ENCODE data around the gene ANKRD33.

ANKRD33 gene

GRCh38 chr12:51850965-51851299 is 37.0 kb upstream of the ANKRD33 start:
- H3K4me3 Mint-ChIP-seq, result no peak overlapping the region
- H3K27ac Mint-ChIP-seq, result no peak overlapping the region
- H3K4me1 Mint-ChIP-seq (ENCODE audit: low read depth), result peaks cover 23% of the 10 kb centered on the region
- no peaks in the 10 kb centered on the region for H3K9me3 Mint-ChIP-seq (ENCODE audit: low read depth)
- no peaks in the 10 kb centered on the region for H3K36me3 Mint-ChIP-seq
- H3K27me3 Mint-ChIP-seq, result peaks cover 4% of the 10 kb centered on the region

DNA sequence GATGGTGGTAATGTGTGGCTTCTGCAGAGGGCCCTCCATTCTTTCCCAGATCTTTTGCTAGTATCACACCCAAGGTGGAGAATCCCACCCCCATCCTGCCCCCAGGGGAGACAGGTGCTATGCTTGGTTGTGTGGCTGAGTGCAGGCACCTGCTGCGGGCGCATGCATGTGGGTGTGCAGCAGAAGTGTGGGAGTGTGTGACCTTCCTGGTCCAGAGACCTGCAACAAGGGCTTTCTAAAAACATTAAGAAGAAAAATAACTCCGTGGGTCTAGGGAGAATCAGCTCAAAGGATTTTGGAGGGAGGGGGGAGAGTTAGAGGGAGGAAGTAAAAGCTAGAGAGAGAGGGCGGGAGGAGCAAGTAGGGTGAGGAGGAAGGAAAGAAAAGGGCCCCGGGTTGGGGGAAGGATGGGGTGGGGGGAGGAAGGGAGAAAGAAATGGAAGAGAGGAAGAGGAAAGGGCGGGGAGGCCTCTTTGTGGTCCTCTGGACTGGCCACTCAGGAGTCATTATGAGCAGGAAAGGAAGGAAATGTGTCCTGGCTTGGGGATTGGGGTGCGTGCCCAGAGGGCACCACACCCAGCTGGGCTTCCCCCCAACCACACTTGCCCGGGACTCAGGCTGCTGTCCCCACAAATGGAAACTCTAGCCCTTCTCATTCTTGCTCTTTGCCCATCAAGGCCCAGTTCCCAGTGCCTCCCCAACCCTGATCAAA is 36.3 kb upstream of the ANKRD33 start:
- H3K4me1 Mint-ChIP-seq (ENCODE audit: low read depth), result peaks cover 18% of the 10 kb centered on the region
- H3K9me3 Mint-ChIP-seq (ENCODE audit: low read depth), result no peaks in the 10 kb centered on the region
- peaks cover 2% of the 10 kb centered on the region for H3K27me3 Mint-ChIP-seq
- H3K36me3 Mint-ChIP-seq, result no peaks in the 10 kb centered on the region
- no peak overlapping the region for H3K4me3 Mint-ChIP-seq
- H3K27ac Mint-ChIP-seq, result peak overlapping the region; percentile 43

DNA sequence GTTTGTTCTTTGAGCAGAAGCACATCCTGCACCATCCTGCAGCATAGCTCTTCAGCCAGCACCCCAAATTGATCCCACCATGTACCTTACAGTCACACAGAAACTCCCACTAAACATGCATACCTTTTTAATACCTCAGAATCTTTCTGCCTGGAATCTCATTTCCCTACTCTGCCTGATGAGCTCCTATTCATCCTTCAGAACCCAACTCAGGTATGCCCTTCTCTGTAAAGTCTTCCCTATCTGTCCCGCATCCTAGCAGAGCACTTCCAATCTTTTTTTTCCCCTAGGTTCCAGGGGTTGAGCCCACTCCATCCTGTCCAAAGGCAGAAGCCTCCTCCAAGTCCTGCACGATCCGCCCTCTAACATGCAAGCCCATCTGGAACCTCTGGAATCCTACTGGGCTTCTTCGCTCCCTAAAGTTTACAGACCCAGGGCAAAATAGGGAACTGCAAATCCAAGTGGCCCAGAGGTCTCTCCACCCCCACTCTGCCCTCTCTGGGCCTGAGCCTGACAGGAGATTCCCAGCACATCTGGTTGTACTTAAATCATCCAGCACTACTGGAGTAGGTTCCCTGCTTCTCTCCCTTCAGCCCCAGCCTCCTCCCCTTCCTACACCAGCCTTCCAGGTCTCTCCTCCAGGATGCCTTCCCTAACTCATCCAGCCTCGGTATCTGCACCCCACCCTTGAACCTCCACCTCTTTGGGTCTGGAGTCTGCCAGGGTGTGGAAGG is 35.3 kb upstream of the ANKRD33 start:
- Mint-ChIP-seq H3K4me1 (ENCODE audit: low read depth) (peaks cover 16% of the 10 kb centered on the region), H3K36me3 (no peaks in the 10 kb centered on the region), H3K9me3 (ENCODE audit: low read depth) (no peaks in the 10 kb centered on the region), H3K27ac (no peak overlapping the region), H3K27me3 (peaks cover 3% of the 10 kb centered on the region), H3K4me3 (no peak overlapping the region)

DNA sequence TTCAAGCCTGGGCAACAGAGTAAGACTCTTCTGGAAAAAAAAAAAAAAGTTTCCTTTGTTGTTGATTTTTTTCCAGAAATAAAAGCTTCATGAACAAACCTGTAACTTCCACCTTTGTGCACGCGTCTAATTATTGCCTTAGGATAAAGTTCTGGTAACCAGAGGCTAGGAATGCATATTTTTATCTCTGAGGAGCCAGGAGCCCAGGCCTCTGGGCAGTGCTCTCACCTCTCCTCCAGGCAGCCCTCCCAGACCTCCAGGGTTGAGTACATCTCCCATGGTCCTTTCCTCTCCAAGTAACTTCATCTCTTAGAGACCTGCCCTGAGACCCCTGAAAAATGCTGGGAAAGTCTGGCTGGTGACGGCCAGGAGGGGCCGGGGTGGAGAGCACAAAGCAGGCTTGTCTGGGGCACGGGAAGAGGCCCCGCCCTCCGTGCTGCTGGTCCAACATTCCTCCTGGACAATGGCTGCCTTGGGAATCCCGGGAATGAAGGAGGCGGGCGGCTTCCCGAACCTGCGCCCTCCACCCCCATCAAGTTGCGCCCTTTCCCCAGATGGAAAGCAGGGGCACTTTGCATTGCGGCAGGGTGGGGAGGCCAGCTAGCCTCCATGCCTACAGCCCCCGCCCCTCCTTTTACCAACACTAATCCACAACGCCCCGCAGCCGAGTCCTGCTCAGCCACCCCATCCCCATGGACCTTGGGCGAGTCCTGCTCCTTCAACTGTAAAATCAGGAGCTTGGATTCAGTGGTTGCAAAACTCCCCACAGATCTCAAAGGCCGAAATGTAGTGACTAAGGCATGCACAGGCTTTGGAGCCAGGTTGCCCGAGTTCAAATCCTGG is 32.1 kb upstream of the ANKRD33 start:
- Mint-ChIP-seq H3K4me1 (ENCODE audit: low read depth) (peaks cover 8% of the 10 kb centered on the region), H3K9me3 (ENCODE audit: low read depth) (no peaks in the 10 kb centered on the region), H3K27ac (no peak overlapping the region), H3K4me3 (no peak overlapping the region), H3K36me3 (no peaks in the 10 kb centered on the region), H3K27me3 (peaks cover 6% of the 10 kb centered on the region)

DNA sequence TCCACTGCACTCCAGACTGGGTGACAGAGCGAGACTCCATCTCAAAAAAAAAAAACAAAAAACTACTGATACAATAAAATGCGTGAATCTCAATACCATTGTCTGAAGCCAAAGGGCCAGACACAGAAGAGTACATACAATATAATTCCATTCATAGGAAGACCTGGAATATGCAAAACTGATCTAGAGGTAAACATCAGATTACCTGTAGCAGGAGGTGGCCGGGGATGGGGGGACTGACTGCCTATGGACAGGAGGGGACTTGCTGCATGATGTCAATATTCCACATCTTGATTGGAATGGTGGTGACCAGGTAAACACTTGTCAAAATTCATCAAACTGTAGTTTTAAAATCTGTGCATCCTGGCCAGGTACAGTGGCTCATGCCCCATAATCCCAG is 26.9 kb upstream of the ANKRD33 start:
- Mint-ChIP-seq H3K27ac (no peak overlapping the region), H3K36me3 (no peaks in the 10 kb centered on the region), H3K27me3 (peaks cover 19% of the 10 kb centered on the region), H3K9me3 (ENCODE audit: low read depth) (no peaks in the 10 kb centered on the region), H3K4me3 (no peak overlapping the region), H3K4me1 (ENCODE audit: low read depth) (peaks cover 6% of the 10 kb centered on the region)

GRCh38 chr12:51862947-51863346 is 25.0 kb upstream of the ANKRD33 start:
- peak overlapping the region; percentile 68 for H3K4me3 Mint-ChIP-seq
- H3K4me1 Mint-ChIP-seq (ENCODE audit: low read depth), result peaks cover 6% of the 10 kb centered on the region
- no peak overlapping the region for H3K27ac Mint-ChIP-seq
- no peaks in the 10 kb centered on the region for H3K9me3 Mint-ChIP-seq (ENCODE audit: low read depth)
- H3K36me3 Mint-ChIP-seq, result no peaks in the 10 kb centered on the region
- peaks cover 19% of the 10 kb centered on the region for H3K27me3 Mint-ChIP-seq

DNA sequence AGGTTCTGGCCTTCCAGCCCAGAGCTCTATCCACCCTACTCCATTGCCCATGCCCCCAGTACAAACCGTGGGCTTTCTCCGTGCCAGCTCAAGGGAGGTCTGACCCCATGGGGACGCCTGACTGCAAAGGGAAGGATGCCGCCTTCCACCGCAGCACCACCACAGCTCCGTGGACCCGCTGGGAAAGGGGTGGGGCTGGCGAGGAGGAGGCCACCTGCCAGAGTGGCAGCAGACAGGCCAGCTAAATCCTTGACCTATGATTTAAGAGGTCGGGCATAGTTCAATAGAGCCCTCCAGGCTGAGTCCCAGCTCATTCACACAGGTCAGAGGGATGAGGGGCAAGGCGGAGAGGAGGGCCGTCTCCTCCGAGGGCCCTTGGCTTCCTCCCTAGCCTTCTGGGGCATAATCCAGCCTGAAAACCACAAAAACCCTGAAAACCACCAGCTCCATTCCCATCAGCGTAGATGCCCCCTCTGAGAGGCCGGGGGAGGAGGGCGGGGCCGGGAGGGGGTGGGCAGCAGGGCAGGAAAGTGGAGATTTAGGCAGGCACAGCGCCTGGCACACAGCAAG is 24.5 kb upstream of the ANKRD33 start:
- H3K4me3 Mint-ChIP-seq, result peak overlapping the region; percentile 68
- H3K4me1 Mint-ChIP-seq (ENCODE audit: low read depth), result peaks cover 11% of the 10 kb centered on the region
- no peaks in the 10 kb centered on the region for H3K9me3 Mint-ChIP-seq (ENCODE audit: low read depth)
- peaks cover 24% of the 10 kb centered on the region for H3K27me3 Mint-ChIP-seq
- H3K36me3 Mint-ChIP-seq, result no peaks in the 10 kb centered on the region
- H3K27ac Mint-ChIP-seq, result no peak overlapping the region

- peaks cover 25% of the 10 kb centered on the region for H3K27me3 Mint-ChIP-seq
- peak overlapping the region; percentile 59 for H3K4me3 Mint-ChIP-seq
- H3K36me3 Mint-ChIP-seq, result no peaks in the 10 kb centered on the region
- no peaks in the 10 kb centered on the region for H3K9me3 Mint-ChIP-seq (ENCODE audit: low read depth)
- H3K27ac Mint-ChIP-seq, result no peak overlapping the region
- H3K4me1 Mint-ChIP-seq (ENCODE audit: low read depth), result peaks cover 12% of the 10 kb centered on the region
Measured at GRCh38 chr12:51863933-51864832, 23.7 kb upstream of the ANKRD33 start.

GRCh38 chr12:51864833-51865670 is 22.9 kb upstream of the ANKRD33 start:
- Mint-ChIP-seq H3K27me3 (peaks cover 28% of the 10 kb centered on the region), H3K36me3 (no peaks in the 10 kb centered on the region), H3K4me3 (peak overlapping the region; percentile 59), H3K27ac (no peak overlapping the region), H3K4me1 (ENCODE audit: low read depth) (peaks cover 17% of the 10 kb centered on the region), H3K9me3 (ENCODE audit: low read depth) (no peaks in the 10 kb centered on the region)

- Mint-ChIP-seq H3K4me1 (ENCODE audit: low read depth) (peaks cover 22% of the 10 kb centered on the region), H3K27me3 (peaks cover 33% of the 10 kb centered on the region), H3K27ac (no peak overlapping the region)
Measured at GRCh38 chr12:51865757-51866270, 22.1 kb upstream of the ANKRD33 start.

GRCh38 chr12:51866324-51866723 is 21.6 kb upstream of the ANKRD33 start:
- peaks cover 36% of the 10 kb centered on the region for H3K27me3 Mint-ChIP-seq
- peaks cover 23% of the 10 kb centered on the region for H3K4me1 Mint-ChIP-seq (ENCODE audit: low read depth)
- no peaks in the 10 kb centered on the region for H3K9me3 Mint-ChIP-seq (ENCODE audit: low read depth)

More at GRCh38 chr12:51865757-51866270, 22.1 kb upstream of the ANKRD33 start:
- H3K36me3 Mint-ChIP-seq, result no peaks in the 10 kb centered on the region
- H3K4me3 Mint-ChIP-seq, result no peak overlapping the region
- no peaks in the 10 kb centered on the region for H3K9me3 Mint-ChIP-seq (ENCODE audit: low read depth)

DNA sequence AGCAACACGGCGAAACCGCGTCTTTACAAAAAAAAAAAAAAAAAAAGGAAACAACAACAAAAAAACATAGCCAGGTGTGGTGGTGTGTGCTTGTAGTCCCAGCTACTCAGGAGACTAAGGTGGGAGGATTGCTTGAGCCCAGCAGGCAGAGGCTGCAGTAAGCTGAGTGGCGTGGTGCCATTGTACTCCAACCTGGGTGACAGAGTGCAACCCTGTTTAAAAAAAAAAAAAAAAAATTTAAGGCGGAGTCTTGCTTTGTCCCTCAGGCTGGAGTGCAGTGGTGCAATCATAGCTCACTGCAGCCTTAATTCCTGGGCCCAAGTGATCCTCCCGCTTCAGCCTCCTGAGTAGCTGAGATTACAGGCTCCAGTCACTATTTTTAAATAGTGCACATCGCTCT is 21.1 kb upstream of the ANKRD33 start:
- no peak overlapping the region for H3K4me3 Mint-ChIP-seq
- H3K4me1 Mint-ChIP-seq (ENCODE audit: low read depth), result peaks cover 23% of the 10 kb centered on the region
- no peaks in the 10 kb centered on the region for H3K36me3 Mint-ChIP-seq
- peaks cover 36% of the 10 kb centered on the region for H3K27me3 Mint-ChIP-seq
- H3K27ac Mint-ChIP-seq, result no peak overlapping the region
- no peaks in the 10 kb centered on the region for H3K9me3 Mint-ChIP-seq (ENCODE audit: low read depth)

More at GRCh38 chr12:51866324-51866723, 21.6 kb upstream of the ANKRD33 start:
- no peaks in the 10 kb centered on the region for H3K36me3 Mint-ChIP-seq
- H3K27ac Mint-ChIP-seq, result no peak overlapping the region
- H3K4me3 Mint-ChIP-seq, result no peak overlapping the region

- Mint-ChIP-seq H3K27me3 (peaks cover 33% of the 10 kb centered on the region), H3K36me3 (no peaks in the 10 kb centered on the region), H3K4me3 (no peak overlapping the region), H3K9me3 (ENCODE audit: low read depth) (no peaks in the 10 kb centered on the region), H3K27ac (no peak overlapping the region), H3K4me1 (ENCODE audit: low read depth) (peaks cover 23% of the 10 kb centered on the region)
Measured at GRCh38 chr12:51867371-51867770, 20.5 kb upstream of the ANKRD33 start.

Measured in activated naive CD8-positive, alpha-beta T cell (primary cell).